HepG2 (cell line): ENCODE results near the gene CTRL. TPM values are rescaled to one million over a fixed set of nuclear protein-coding genes. Genes with fewer than 3 reads are reported as not detected.

Source experiments
- CHD2 ChIP-seq: IDR thresholded peaks from 2 replicates; pipeline ENCODE4 v1.6.1; 2011; ENCODE audit warnings: low read depth, low read length, improper control_type of control experiment
- FOXK2 ChIP-seq: fragments of 450-650 bp; IDR thresholded peaks from 2 replicates; pipeline ENCODE4 v1.6.1; 2016
- GMEB2 ChIP-seq: IDR thresholded peaks from 2 replicates; pipeline ENCODE4 v1.6.1; 2016; ENCODE audit warnings: missing biosample characterization, missing genetic modification reagents, low read depth
- JARID2 ChIP-seq: sonication (generic); formaldehyde crosslinking; IDR thresholded peaks from 2 replicates; pipeline ENCODE4 v1.8.1; 2023; ENCODE audit warnings: missing genetic modification reagents, inconsistent platforms; ENCODE audit not compliant: insufficient replicate concordance
- KMT2A ChIP-seq: sonication (generic); formaldehyde crosslinking; IDR thresholded peaks from 2 replicates; pipeline ENCODE4 v1.4.0; 2020; ENCODE audit warnings: missing genetic modification reagents
- MTA1 ChIP-seq: sonication (generic); formaldehyde crosslinking; IDR thresholded peaks from 2 replicates; pipeline ENCODE4 v1.4.0; 2020; ENCODE audit warnings: missing genetic modification reagents, mild to moderate bottlenecking, borderline replicate concordance
- NFKB2 ChIP-seq: sonication (generic); formaldehyde crosslinking; IDR thresholded peaks from 2 replicates; pipeline ENCODE4 v1.4.0; 2020; ENCODE audit warnings: missing genetic modification reagents, borderline replicate concordance
- SETDB1 ChIP-seq: sonication (generic); formaldehyde crosslinking; IDR thresholded peaks from 2 replicates; pipeline ENCODE4 v1.5.1; 2020; ENCODE audit warnings: missing genetic modification reagents, mild to moderate bottlenecking, borderline replicate concordance
- THRA ChIP-seq: sonication (generic); formaldehyde crosslinking; IDR thresholded peaks from 2 replicates; pipeline ENCODE4 v1.4.0; 2020; ENCODE audit warnings: missing genetic modification reagents, borderline replicate concordance
- THYN1 ChIP-seq: sonication (generic); formaldehyde crosslinking; IDR thresholded peaks from 2 replicates; pipeline ENCODE4 v1.8.1; 2023; ENCODE audit warnings: low read depth, mild to moderate bottlenecking, moderate library complexity, missing genetic modification reagents, borderline replicate concordance
- ZNF282 ChIP-seq: fragments of 450-650 bp; IDR thresholded peaks from 2 replicates; pipeline ENCODE4 v1.6.1; 2018; ENCODE audit not compliant: partially characterized antibody
- ZNF33B ChIP-seq: sonication (generic); formaldehyde crosslinking; IDR thresholded peaks from 2 replicates; pipeline ENCODE4 v1.5.1; 2020; ENCODE audit warnings: mild to moderate bottlenecking, missing genetic modification reagents
- ZNF44 ChIP-seq: sonication (generic); formaldehyde crosslinking; IDR thresholded peaks from 2 replicates; pipeline ENCODE4 v1.5.1; 2020; ENCODE audit warnings: mild to moderate bottlenecking, missing genetic modification reagents
- ZNF563 ChIP-seq: sonication (generic); formaldehyde crosslinking; IDR thresholded peaks from 2 replicates; pipeline ENCODE4 v1.8.0; 2022; ENCODE audit warnings: mild to moderate bottlenecking, moderate library complexity, missing genetic modification reagents
- ZNF746 ChIP-seq: sonication (generic); formaldehyde crosslinking; IDR thresholded peaks from 2 replicates; pipeline ENCODE4 v1.8.0; 2022; ENCODE audit warnings: mild to moderate bottlenecking, missing genetic modification reagents
- polyA plus RNA-seq, 8 experiments: library from polyadenylated mRNA; depleted of rRNA in 3 of 8; stranded (reverse) in 7 of 8; unstranded in 1 of 8; fragments of >200 nt; fragmentation: Illumina TruSeq in 4 of 8; extraction: Trizol in 4 of 8; gene quantifications; 2 replicates each; pipeline versions ENCODE4 v1.2.1 to v1.2.3, GENCODE V29; 2011 to 2016; ENCODE audit warnings: low read depth in 4 of 8, missing spikeins in 1 of 8, mixed read lengths in 1 of 8; ENCODE audit not compliant: insufficient read depth in 1 of 8
- total RNA-seq, 5 experiments: library from RNA; depleted of rRNA; stranded (reverse); fragments of >200 nt; fragmentation: Illumina TruSeq; extraction: Trizol; gene quantifications; 2 replicates each; pipeline ENCODE4 v1.2.3, GENCODE V29; 2016; ENCODE audit warnings: low read depth in 1 of 5
- TF ChIP-seq, protein P1 (sequence below): IDR thresholded peaks from 2 replicates; pipeline ENCODE4 v1.6.1; 2016; ENCODE audit warnings: low read depth, missing genetic modification reagents, missing compliant biosample characterization
- TF ChIP-seq, protein P2 (sequence below): sonication (generic); formaldehyde crosslinking; IDR thresholded peaks from 2 replicates; pipeline ENCODE4 v1.5.0; 2020; ENCODE audit warnings: mild to moderate bottlenecking, low read depth, missing genetic modification reagents, borderline replicate concordance
- TF ChIP-seq, protein P3 (sequence below), 2 experiments: sonication (generic) in 1 of 2; formaldehyde crosslinking in 1 of 2; IDR thresholded peaks; 2 replicates each; pipeline versions ENCODE4 v1.4.0 to v1.6.1; 2018 to 2020; ENCODE audit warnings: missing genetic modification reagents in 2 of 2, borderline replicate concordance in 1 of 2, low read depth in 1 of 2, mild to moderate bottlenecking in 1 of 2, missing biosample characterization in 1 of 2

The CTRL gene
- total and polyA plus RNA-seq, 2 of the 13 experiments (the other 11 are each of a cell fraction or from before 2014, with no cell fraction given) = 1.9 to 2.7 TPM

GRCh38 chr16:67936124-67936879 is 4.6 kb upstream of the CTRL start, which contains the start of gene PSMB10 (continued):
- TF ChIP-seq THRA (CRISPR knock-in tag) (no peak), KMT2A (CRISPR knock-in tag) (peak; percentile 19; the same call in 1 of the 2 replicates), ZNF282 (no peak), CHD2 (no peak), ZNF44 (CRISPR knock-in tag) (0 out of 2 replicates have a peak, but pooled peaks have one; percentile 2), ZNF563 (CRISPR knock-in tag) (0 out of 2 replicates have a peak, but pooled peaks have one; percentile 5), MTA1 (CRISPR knock-in tag) (peak; percentile 60; the same call in 1 of the 2 replicates), SETDB1 (CRISPR knock-in tag) (no peak), NFKB2 (CRISPR knock-in tag) (no peak), ZNF746 (CRISPR knock-in tag) (no peak), FOXK2 (no peak), JARID2 (no peak), GMEB2 (CRISPR knock-in tag) (no peak), ZNF33B (CRISPR knock-in tag) (no peak), THYN1 (CRISPR knock-in tag) (peak; percentile 55; the same call in 1 of the 2 replicates)
- TF ChIP-seq, protein P1, sequence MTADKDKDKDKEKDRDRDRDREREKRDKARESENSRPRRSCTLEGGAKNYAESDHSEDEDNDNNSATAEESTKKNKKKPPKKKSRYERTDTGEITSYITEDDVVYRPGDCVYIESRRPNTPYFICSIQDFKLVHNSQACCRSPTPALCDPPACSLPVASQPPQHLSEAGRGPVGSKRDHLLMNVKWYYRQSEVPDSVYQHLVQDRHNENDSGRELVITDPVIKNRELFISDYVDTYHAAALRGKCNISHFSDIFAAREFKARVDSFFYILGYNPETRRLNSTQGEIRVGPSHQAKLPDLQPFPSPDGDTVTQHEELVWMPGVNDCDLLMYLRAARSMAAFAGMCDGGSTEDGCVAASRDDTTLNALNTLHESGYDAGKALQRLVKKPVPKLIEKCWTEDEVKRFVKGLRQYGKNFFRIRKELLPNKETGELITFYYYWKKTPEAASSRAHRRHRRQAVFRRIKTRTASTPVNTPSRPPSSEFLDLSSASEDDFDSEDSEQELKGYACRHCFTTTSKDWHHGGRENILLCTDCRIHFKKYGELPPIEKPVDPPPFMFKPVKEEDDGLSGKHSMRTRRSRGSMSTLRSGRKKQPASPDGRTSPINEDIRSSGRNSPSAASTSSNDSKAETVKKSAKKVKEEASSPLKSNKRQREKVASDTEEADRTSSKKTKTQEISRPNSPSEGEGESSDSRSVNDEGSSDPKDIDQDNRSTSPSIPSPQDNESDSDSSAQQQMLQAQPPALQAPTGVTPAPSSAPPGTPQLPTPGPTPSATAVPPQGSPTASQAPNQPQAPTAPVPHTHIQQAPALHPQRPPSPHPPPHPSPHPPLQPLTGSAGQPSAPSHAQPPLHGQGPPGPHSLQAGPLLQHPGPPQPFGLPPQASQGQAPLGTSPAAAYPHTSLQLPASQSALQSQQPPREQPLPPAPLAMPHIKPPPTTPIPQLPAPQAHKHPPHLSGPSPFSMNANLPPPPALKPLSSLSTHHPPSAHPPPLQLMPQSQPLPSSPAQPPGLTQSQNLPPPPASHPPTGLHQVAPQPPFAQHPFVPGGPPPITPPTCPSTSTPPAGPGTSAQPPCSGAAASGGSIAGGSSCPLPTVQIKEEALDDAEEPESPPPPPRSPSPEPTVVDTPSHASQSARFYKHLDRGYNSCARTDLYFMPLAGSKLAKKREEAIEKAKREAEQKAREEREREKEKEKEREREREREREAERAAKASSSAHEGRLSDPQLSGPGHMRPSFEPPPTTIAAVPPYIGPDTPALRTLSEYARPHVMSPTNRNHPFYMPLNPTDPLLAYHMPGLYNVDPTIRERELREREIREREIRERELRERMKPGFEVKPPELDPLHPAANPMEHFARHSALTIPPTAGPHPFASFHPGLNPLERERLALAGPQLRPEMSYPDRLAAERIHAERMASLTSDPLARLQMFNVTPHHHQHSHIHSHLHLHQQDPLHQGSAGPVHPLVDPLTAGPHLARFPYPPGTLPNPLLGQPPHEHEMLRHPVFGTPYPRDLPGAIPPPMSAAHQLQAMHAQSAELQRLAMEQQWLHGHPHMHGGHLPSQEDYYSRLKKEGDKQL = peak; percentile 15; the same call in 1 of the 2 replicates
- TF ChIP-seq, protein P2, sequence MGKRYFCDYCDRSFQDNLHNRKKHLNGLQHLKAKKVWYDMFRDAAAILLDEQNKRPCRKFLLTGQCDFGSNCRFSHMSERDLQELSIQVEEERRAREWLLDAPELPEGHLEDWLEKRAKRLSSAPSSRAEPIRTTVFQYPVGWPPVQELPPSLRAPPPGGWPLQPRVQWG (CRISPR knock-in tag) = no peak; the same call in 1 of the 2 replicates
- TF ChIP-seq, protein P3, sequence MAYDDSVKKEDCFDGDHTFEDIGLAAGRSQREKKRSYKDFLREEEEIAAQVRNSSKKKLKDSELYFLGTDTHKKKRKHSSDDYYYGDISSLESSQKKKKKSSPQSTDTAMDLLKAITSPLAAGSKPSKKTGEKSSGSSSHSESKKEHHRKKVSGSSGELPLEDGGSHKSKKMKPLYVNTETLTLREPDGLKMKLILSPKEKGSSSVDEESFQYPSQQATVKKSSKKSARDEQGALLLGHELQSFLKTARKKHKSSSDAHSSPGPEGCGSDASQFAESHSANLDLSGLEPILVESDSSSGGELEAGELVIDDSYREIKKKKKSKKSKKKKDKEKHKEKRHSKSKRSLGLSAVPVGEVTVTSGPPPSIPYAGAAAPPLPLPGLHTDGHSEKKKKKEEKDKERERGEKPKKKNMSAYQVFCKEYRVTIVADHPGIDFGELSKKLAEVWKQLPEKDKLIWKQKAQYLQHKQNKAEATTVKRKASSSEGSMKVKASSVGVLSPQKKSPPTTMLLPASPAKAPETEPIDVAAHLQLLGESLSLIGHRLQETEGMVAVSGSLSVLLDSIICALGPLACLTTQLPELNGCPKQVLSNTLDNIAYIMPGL (CRISPR knock-in tag; IDR thresholded peaks at IDR 0.05; ENCODE audit: borderline replicate concordance in 1 of 2, low read depth in 1 of 2) = peak; percentile 18 to 79; a peak in 2 of 4 replicates
